OCI-LY7 (cell line): ENCODE results near the gene DTYMK.

ENCODE experiments used
- CTCF ChIP-seq: fragments of 200-600 bp; sonication (generic); conservative IDR thresholded peaks from 2 replicates; pipeline ENCODE4 v1.5.1; 2014; ENCODE audit warnings: mild to moderate bottlenecking, antibody characterized with exemption, low read length, moderate library complexity, mixed read lengths
- EZH2phosphoT487 ChIP-seq: fragments of 200-600 bp; sonication (generic); IDR thresholded peaks from 2 replicates; pipeline ENCODE4 v1.6.1; 2018; ENCODE audit warnings: low read depth, borderline replicate concordance, mild to moderate bottlenecking, mixed run types, antibody characterized with exemption, low read length, moderate library complexity, mixed read lengths

GRCh38 chr2:241656190-241656741, 30.3 kb downstream of the DTYMK start:
- TF ChIP-seq CTCF (no peak), EZH2phosphoT487 (no peak)
